SHP77 treated with DMSO at 0.1 percent for 48 hours (cell line): ENCODE results near the gene UBE3C.
"Not testable (repeated sequence)": the region's sequence is repeated elsewhere in the genome, so short reads cannot be mapped to it uniquely, and the experiment has no call there.

Experiments
- DNase-seq: peaks from one replicate; lab custom pipeline; 2025; lab: John Stamatoyannopoulos, UW

The UBE3C gene

GRCh38 chr7:157235357-157236333 is 96.9 kb downstream of the UBE3C start:
- DNase-seq: no peak

DNA sequence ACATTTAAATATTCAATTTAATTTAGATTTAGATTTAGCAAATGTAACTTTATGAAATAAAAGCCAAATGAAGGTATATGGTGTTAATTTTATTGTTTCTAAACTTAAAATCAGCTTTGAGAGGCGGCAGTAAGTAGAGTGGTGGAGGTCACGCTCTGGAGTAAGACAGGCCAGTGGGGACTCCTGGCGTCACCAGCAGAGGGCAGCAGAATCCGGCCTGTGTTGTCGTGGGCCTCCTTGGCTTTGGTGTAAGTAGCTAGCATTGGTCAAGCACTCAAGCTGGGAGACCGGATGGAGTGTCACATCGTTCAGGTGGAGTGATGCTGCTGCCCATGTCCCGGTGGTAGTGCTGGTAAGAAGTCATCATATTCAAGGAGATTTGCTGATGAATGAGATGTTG is 99.4 kb downstream of the UBE3C start:
- DNase-seq: no peak

GRCh38 chr7:157239571-157240270 is 101.0 kb downstream of the UBE3C start:
- no peak for DNase-seq

DNA sequence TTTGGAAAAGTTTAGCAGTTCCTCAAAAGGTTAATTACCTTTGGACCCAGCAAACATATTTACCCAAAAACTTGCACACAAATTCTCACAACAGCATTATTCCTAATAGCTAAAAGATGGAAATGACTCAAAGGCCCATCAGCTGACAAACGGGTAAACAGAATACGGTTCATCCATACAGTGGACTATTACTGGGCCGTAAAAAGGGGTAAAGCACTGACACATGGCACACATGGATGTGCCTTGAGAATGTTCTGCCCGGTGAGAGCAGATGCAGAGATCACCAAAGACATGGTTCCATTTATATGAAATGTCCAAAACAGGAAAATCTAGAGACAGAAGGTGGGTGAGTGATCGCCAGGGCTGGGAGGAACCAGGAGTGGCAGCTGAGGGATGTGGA is 102.9 kb downstream of the UBE3C start:
- no peak for DNase-seq

DNA sequence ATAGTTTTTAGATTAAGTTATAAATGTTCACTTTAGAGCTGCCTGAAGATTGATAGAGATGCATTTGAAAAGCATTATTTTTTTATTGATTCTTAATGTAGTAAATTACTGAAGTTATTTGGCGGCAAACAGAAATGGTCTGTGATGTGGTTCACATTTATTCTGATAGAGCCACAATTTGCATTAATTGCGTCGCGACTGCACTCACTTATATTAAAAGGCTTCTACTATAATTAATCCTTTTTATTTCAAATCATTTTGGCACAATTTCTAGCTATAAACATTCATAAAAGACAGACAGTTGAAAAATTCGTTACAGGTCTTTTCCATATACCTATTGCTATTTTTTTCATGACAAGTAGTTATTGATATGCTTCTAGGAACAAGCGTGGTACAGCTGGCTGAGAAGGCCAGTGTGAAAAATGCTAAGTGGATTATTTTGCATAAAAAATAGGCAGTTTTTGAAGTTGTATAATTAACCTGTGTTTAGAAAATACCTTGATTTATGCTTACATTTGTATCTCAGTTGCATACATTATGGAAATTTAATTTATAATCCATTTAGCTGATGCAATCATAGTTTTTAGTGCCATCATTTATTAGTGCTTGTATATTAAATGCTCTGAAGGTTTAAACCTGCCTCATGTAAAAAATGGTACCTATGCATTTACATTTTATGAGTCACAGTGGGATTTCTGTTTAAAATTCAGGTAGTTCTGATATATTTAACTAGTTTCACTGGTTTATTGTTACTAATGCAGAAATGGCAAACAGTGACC is 106.0 kb downstream of the UBE3C start:
- DNase-seq: no peak

GRCh38 chr7:157246052-157246451 is 107.3 kb downstream of the UBE3C start:
- no peak for DNase-seq

GRCh38 chr7:157248659-157249058 is 109.9 kb downstream of the UBE3C start:
- DNase-seq: no peak

DNA sequence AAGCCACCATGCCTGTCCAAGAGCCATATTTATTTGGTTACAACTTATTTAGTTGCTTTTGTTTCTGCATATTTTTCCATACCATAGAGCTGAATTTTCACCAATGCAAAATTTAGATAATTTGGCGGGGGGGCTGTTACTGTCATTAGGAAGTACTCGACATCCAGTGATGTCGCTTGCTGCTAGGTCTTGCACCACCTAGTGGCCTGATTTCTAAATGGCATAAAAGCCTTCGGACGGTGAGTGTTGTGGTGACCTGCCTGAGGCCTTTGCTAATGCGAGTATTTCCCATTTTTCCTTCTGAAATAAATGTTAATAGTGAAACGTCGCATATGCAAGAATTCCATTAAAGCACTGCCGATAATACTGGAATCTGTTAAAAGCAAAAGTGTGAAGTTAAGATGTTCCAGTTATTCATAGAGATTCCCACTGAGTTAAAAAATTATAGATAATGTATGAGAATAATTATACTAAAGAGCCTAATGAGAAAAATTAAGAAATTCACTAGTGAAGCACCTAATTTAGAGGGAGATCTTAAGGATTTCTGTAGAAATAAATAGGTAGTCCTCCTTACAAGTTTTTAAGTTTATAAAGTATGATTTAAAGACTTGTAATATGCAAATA is 112.0 kb downstream of the UBE3C start:
- DNase-seq: peak; percentile 1

- not testable (repeated sequence) for DNase-seq
Observed at GRCh38 chr7:157251817-157252216, 113.1 kb downstream of the UBE3C start.

DNA sequence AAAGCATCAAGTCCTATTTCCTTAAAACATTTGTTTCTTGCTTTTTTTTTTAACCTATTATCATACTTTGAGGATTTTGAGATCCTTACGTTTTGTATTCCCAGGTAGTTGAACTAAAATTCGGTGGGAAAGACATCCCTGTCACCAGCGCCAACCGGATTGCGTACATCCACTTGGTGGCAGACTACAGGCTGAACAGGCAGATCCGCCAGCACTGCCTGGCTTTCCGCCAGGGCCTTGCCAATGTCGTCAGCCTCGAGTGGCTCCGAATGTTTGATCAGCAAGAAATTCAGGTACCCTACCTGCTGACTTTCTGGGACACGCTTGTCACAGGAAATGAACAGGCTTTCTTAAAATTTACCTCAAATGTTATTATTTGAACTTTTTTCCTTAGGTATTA is 115.1 kb downstream of the UBE3C start:
- peak; percentile 62 for DNase-seq

GRCh38 chr7:157254781-157255180 is 116.1 kb downstream of the UBE3C start:
- DNase-seq: not testable (repeated sequence)

- no peak for DNase-seq
Observed at GRCh38 chr7:157255201-157255606, 116.5 kb downstream of the UBE3C start.

DNA sequence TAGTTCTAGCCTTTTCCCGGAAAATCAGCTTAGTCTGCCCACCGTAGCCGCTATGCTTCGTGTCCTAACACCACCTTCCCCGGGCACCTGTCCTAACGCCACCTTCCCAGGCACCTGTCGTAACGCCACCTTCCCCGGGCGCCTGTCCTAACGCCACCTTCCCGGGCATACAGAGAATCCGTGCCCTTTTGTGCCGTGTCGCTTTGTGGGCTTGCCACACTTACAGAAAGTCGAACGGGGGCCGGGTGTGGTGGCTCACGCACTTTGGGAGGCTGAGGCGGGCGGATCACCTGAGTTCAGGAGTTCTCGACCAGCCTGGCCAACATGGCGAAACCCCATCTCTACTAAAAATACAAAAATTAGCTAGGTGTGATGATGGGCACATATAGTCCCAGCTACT is 124.4 kb downstream of the UBE3C start:
- DNase-seq: no peak

DNA sequence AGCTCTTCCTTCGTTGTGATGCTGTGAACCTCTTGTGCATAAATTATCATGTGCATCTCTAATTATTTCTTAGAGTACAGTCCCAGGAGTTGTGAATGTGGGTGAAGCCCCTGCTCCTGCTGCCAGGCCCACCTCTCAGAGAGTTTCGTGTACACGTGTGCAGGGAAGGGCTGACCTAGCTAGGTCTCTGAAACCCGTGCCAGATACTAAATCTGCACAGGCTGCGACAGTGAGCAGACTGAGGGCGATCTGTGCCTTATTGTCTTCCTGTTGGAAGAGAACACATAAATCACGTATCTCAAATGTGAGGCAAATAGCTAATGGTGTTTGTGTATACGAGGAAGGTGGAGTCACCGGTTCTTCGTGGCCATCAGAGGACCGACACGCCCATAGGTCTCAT is 126.3 kb downstream of the UBE3C start:
- DNase-seq: no peak

- no peak for DNase-seq
Observed at GRCh38 chr7:157266272-157266671, 127.5 kb downstream of the UBE3C start.

DNA sequence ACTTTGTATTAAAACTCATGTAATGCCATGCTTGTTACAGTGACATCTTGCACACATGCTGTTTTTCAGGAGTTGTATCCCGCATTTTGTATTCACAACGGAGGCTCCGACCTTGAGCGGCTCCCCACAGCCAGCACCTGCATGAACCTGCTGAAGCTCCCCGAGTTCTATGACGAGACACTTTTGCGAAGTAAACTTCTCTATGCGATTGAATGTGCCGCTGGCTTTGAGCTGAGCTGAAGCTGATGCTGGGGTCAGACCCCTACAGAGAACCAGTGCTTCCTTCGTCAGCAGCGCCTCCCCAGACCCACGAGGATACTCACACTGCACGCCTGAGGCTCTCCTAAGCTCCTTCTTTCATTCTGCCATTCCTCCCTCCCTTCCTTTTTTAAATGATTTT is 128.8 kb downstream of the UBE3C start:
- no peak for DNase-seq

- DNase-seq: no peak
Observed at GRCh38 chr7:157267956-157268355, 129.2 kb downstream of the UBE3C start.

DNA sequence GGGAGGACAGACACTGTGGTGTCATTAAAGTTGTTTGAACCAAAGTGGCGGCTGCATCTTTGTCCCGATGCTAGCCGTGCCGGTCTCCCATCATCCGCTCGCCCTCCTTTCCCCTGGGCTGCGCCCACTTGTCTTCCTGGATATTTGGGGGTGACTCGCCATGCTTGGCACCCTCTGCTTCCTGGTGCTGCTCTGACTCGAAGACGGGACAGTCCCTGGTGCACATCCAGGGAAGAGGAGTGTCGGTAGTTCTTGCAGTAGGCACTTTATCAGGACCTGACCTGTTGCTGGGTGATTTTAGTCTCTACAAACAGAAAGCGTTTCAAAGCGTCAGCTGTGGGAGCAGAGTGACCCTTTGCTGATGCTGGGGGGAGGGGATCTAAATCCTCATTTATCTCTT is 129.8 kb downstream of the UBE3C start:
- no peak for DNase-seq

DNA sequence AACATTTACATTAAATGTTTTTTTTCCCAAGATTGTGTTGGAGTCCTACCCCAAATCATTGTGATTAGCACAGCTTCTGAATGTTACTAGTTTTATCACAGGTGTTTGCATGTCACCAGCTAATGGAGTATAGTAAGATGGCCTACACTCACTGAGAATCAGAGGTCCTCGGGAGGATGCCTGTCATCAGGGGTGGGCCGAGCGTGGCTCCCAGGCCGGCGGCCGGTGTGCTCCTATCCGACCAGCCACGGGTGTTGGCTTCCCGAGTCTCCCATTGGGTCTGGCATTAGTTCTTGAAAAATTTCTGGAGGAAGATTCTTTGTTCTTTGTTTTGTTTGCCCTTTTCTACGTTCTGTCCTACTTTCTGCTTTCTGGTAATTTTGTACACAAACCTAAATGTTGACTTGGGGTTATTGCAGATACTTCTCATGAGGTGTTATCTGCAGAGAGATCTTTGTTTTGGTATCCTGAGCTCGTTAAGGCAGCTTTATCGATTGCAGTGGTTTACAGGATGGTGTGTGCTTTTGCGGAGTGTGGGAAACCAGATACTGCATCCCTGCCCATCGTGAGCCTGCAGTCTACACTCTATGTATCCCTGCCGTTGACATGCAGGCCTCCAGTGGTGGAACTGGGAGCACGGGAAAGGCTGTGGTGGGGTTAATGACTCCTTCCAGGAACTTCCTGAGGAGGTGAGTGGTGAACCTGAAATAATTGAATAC is 130.8 kb downstream of the UBE3C start:
- no peak for DNase-seq

GRCh38 chr7:157270060-157270444 is 131.3 kb downstream of the UBE3C start:
- DNase-seq: no peak

DNA sequence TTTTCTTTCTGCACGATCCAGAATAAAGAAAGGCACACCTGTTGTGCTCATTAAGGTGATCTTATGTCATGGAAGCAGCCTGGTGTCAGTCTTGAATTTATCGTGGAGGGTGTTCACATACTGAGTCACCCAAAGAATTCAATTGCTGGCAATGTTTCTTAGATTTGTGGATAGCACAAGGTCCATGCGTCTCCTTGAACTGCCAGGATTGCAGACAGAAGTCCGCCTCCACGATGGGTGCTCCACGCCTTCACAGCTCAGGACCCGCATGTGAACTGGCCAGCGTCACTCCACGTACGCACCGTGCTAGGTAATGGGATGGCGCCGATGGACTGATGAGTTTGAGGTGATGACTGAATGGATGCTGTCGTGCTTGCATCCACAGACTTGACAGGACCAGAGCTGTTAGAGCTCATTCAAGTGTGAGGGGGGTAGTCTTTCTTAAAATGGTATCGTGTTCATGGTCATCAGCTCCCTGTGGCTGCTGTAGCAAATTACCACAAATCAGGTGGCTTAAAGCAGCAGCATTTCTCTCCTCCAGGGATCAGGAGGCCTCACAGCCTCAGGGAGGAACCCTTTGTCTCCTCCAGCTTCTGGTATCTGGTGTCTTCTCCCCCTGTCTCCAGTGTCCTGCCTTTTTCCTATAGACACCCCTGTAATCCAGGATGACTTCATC is 132.7 kb downstream of the UBE3C start:
- DNase-seq: no peak
